ENCODE data around the gene CLCN2. TPM values are rescaled to one million over a fixed set of nuclear protein-coding genes. Genes with fewer than 3 reads are reported as not detected.

The CLCN2 gene
- total and polyA plus RNA-seq, 12 donors: 7.5 to 27.8 (median 14.9) TPM

DNA sequence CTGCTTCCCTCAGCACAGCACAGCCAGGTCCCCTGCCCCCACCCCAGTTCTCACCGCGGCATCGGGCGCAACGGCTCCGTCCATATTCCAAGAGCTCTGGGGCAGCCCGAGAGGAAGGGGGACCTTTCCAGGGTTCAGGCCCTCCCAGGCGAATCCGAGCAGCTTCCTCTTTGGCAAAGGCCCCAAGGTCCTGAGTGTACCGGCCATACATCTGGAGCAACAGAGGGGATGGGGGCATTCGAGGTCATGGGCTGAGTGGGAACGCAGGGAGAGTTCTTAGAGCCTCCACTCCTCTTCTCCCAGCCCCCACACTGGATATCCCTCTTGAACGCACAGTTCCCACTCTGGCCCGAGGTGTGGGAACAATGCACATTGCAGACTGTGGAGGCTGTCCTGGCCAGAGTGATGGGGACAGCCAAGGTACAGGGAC lies 2.5 kb downstream of the CLCN2 start:
- Histone ChIP-seq H3K36me3 (replicated peaks in 1 of 2) (peaks cover 0 to 21% of the 10 kb centered on the region in 2 donors), H3K4me1 (replicated peaks in 1 of 2) (peaks cover 11 to 35% of the 10 kb centered on the region in 2 donors), H3K27ac (no peak overlapping the region), H3K9me3 (replicated peaks in 1 of 3) (no peaks in the 10 kb centered on the region), H3K27me3 (no peaks in the 10 kb centered on the region), H3K4me3 (no peak overlapping the region)
- no peak for DNase-seq
- TF ChIP-seq, protein P1, sequence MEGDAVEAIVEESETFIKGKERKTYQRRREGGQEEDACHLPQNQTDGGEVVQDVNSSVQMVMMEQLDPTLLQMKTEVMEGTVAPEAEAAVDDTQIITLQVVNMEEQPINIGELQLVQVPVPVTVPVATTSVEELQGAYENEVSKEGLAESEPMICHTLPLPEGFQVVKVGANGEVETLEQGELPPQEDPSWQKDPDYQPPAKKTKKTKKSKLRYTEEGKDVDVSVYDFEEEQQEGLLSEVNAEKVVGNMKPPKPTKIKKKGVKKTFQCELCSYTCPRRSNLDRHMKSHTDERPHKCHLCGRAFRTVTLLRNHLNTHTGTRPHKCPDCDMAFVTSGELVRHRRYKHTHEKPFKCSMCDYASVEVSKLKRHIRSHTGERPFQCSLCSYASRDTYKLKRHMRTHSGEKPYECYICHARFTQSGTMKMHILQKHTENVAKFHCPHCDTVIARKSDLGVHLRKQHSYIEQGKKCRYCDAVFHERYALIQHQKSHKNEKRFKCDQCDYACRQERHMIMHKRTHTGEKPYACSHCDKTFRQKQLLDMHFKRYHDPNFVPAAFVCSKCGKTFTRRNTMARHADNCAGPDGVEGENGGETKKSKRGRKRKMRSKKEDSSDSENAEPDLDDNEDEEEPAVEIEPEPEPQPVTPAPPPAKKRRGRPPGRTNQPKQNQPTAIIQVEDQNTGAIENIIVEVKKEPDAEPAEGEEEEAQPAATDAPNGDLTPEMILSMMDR (IDR thresholded peaks at IDR 0.05): no peak
- no peak for TF ChIP-seq POLR2A (IDR thresholded peaks at IDR 0.05)
- 36 to 58% (median 48%) methylated on average over 5 to 14 of the region's 14 CpGs for WGBS, 4 donors
- intact Hi-C loops (cut with DNase I): no loop called here

DNA sequence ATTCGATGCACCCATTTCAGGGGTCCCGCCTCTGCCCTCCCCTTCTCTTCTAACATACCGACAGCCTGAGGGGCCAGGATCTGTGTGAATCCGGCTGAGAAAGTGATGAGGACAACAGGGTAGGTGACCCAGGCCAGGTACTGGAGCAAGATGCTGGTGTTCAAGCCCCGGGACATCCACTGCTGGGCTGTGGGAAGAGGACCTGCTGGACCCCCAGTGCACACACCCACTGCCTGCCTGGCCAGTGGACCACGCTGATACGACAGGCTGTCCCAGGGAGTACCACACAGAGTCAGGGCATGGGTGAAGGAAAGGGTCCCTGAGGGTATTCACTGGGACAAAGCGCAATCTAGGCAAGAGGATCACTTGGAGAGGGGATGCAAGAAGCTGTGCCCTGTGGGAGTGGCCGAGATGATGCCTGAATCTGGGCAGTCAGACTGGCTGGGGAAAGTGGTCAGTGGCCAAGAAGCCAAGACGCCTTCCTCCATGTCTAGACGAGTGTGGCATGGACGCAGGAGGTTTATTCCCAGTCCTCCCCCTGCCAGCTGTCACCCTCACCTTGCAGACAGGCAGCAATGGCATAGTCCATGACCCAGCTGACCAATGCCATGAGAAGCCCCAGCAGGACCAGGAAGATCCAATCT lies 3.2 kb downstream of the CLCN2 start:
- TF ChIP-seq, protein P1 (IDR thresholded peaks at IDR 0.05): no peak
- TF ChIP-seq POLR2A (IDR thresholded peaks at IDR 0.05): no peak
- Histone ChIP-seq H3K4me1 (replicated peaks in 1 of 2) (peaks cover 6 to 29% of the 10 kb centered on the region in 2 donors), H3K9me3 (replicated peaks in 1 of 3) (no peaks in the 10 kb centered on the region), H3K4me3 (no peak overlapping the region), H3K36me3 (replicated peaks in 1 of 2) (peaks cover 0 to 27% of the 10 kb centered on the region in 2 donors), H3K27ac (no peak overlapping the region), H3K27me3 (no peaks in the 10 kb centered on the region)
- 92 to 95% (median 93%) methylated on average over 5 to 12 of the region's 12 CpGs for WGBS, 4 donors
- DNase-seq: no peak
- intact Hi-C loops (cut with DNase I): no loop called here

DNA sequence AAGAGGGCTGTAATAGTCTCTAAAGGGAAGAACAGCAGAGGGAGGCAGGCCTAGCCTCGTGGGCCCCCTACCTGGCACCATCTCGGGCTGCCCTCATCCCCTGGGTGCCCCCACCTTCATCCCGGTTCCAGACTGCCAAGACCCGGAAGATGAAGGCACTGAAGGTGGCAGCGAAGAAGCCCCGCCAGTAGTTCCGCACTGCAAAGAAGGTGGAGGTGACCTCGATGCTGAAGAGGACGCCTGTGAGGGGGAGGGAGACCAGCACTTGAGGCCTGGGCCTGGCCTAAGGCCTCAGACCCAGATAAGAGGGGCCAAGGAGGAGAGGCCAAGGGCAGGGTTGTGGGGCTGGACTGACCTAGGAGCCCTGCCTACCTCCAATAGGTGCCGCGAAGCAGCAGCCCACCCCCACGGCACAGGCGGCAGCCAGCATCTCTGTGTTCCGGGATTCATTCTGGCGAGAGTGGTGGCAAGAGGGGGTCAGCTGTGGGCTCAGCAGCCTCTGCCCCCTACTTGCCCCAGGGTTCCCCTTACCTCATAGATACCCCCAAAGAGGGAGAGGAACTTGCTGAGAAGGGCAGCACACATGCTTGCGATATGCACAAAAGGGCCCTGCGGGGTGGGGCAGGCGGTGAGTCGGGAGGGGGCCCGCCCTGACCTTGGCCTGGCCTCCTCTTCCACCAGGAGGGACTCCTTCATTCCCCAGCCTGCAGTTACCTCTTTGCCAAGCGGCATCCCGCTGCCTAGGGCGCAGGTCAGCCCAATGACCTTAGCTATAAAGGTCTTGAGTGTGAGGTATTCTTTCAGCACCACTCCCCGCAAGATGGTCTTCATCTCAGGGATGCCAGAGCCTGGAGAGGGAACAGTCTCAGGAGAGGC lies 3.9 kb downstream of the CLCN2 start:
- Histone ChIP-seq H3K27me3 (no peaks in the 10 kb centered on the region), H3K4me1 (replicated peaks in 1 of 2) (peaks cover 6 to 29% of the 10 kb centered on the region in 2 donors), H3K36me3 (replicated peaks in 1 of 2) (peaks cover 0 to 27% of the 10 kb centered on the region in 2 donors), H3K27ac (no peak overlapping the region), H3K4me3 (no peak overlapping the region), H3K9me3 (replicated peaks in 1 of 3) (no peaks in the 10 kb centered on the region)
- intact Hi-C loops (cut with DNase I): no loop called here
- 82 to 88% (median 87%) methylated on average over 16 to 24 of the region's 24 CpGs for WGBS, 4 donors
- no peak for TF ChIP-seq POLR2A (IDR thresholded peaks at IDR 0.05)
- TF ChIP-seq, protein P1 (IDR thresholded peaks at IDR 0.05): no peak
- DNase-seq: no peak

DNA sequence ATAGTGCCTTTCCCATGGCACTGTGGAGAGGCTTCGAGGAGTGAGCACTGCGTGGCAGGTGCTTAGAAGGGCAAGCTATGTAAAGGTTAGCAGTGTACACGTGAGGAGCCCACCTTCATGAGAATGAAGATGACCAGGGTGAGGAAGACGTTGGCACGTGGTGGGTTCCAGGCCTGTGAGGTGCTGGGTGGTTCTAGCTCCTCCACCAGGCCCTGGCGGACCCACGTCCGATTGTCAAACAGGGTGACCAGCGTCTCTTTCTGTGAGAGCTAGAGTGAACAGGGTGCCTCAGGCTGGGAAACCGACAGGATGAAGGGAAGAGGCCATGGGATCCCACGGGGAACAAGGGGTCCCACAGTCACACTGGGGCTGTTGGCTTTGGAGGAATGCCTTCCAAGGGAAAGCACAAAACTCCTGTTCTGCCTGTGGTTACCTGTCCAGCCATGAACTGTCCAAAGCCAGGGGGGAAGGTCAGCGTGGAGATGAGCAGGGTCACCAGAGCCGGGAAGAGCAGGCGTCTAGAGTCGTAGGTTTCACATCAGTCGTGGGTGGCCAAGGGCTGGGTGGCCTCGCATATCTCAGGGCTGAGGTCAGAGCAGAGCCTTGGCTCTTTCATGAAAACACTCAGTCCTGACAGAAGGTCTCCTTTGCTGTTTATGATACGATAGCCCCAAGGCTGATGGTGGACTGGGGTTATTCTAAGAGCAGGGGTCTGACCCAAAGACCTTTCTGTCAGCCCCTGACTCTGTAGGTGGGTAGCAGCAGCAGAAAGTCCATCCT lies 6.0 kb downstream of the CLCN2 start:
- intact Hi-C loops (cut with DNase I): no loop called here
- peak overlapping the region in 1 of 5 donors; percentile 10 for H3K27ac ChIP-seq
- H3K4me1 ChIP-seq (replicated peaks in 1 of 2): peaks cover under 1 to 37% of the 10 kb centered on the region in 2 donors
- H3K27me3 ChIP-seq: no peaks in the 10 kb centered on the region
- 56 to 72% (median 68%) methylated on average over 12 to 18 of the region's 18 CpGs for WGBS, 4 donors
- peak in 3 of 7 donors; percentile 45 to 52 (median 45) for DNase-seq
- peaks cover 0 to 27% of the 10 kb centered on the region in 2 donors for H3K36me3 ChIP-seq (replicated peaks in 1 of 2)
- no peak for TF ChIP-seq POLR2A (IDR thresholded peaks at IDR 0.05)
- TF ChIP-seq, protein P1 (IDR thresholded peaks at IDR 0.05): no peak
- H3K4me3 ChIP-seq: no peak overlapping the region
- no peaks in the 10 kb centered on the region for H3K9me3 ChIP-seq (replicated peaks in 1 of 3)

Measured in adrenal gland (tissue), 12 donors.